Smooth muscle cell (in vitro differentiated cells): ENCODE measurements around the gene PRKAA1. TPM values are rescaled to one million over a fixed set of nuclear protein-coding genes. Genes with fewer than 3 reads are reported as not detected.
"Not testable (repeated sequence)": the region's sequence is repeated elsewhere in the genome, so short reads cannot be mapped to it uniquely, and the experiment has no call there.

Source experiments
- DNase-seq: peaks from one replicate; lab custom pipeline; 2025; ENCODE audit not compliant: unreplicated experiment; lab: John Stamatoyannopoulos, UW
- H2AFZ ChIP-seq: fragments of 200-600 bp; sonication (generic); 2 replicates; pipeline ENCODE4 v1.6.0; 2016; ENCODE audit warnings: antibody characterized with exemption, low read depth, mild to moderate bottlenecking
- H3F3A ChIP-seq: fragments of 200-600 bp; sonication (generic); 2 replicates; pipeline ENCODE4 v1.6.0; 2017; ENCODE audit warnings: antibody characterized with exemption, low read depth
- H3K27ac ChIP-seq: fragments of 200-600 bp; sonication (generic); 2 replicates; pipeline ENCODE4 v1.5.1; 2016; ENCODE audit warnings: low read depth, mild to moderate bottlenecking
- H3K27me3 ChIP-seq: fragments of 200-600 bp; sonication (generic); 2 replicates; pipeline ENCODE4 v1.6.1; 2016; ENCODE audit warnings: low read depth, mild to moderate bottlenecking
- H3K36me3 ChIP-seq: fragments of 200-600 bp; sonication (generic); 2 replicates; pipeline ENCODE4 v1.5.1; 2016; ENCODE audit warnings: low read depth
- H3K4me1 ChIP-seq: fragments of 200-600 bp; sonication (generic); 2 replicates; pipeline ENCODE4 v1.5.1; 2016; ENCODE audit warnings: low read depth
- H3K4me2 ChIP-seq: fragments of 200-600 bp; sonication (generic); 2 replicates; pipeline ENCODE4 v1.6.0; 2016; ENCODE audit warnings: mild to moderate bottlenecking
- H3K4me3 ChIP-seq: fragments of 200-600 bp; sonication (generic); 2 replicates; pipeline ENCODE4 v1.5.1; 2016; ENCODE audit warnings: mild to moderate bottlenecking
- H3K79me2 ChIP-seq: fragments of 200-600 bp; sonication (generic); 2 replicates; pipeline ENCODE4 v1.6.0; 2016; ENCODE audit warnings: low read depth, mild to moderate bottlenecking
- H3K9ac ChIP-seq: fragments of 200-600 bp; sonication (generic); 2 replicates; pipeline ENCODE4 v1.6.0; 2016; ENCODE audit warnings: low read depth
- H3K9me3 ChIP-seq: fragments of 200-600 bp; sonication (generic); replicated peaks from 2 replicates; pipeline ENCODE4 v1.5.1; 2016; ENCODE audit warnings: low read depth
- H4K20me1 ChIP-seq: fragments of 200-600 bp; sonication (generic); 2 replicates; pipeline ENCODE4 v1.6.0; 2016; ENCODE audit warnings: low read depth
- WGBS: methylation state at CpG from one replicate; pipeline ENCODE4 v1.1.7; 2016; ENCODE audit warnings: low lambda C conversion rate; 5-methylcytosine and 5-hydroxymethylcytosine counted together
- polyA plus RNA-seq: library from polyadenylated mRNA; unstranded; fragments of >200 nt; fragmentation: Nextera tagmentation; extraction: Ambion mirVana; gene quantifications from 2 replicates; pipeline ENCODE4 v1.2.1, GENCODE V29; 2016
- total RNA-seq: library from RNA; depleted of rRNA; stranded (reverse); fragments of >200 nt; gene quantifications from 2 replicates; pipeline ENCODE4 v1.2.3, GENCODE V29; 2014
- TF ChIP-seq, protein P1 (sequence below): fragments of 200-600 bp; sonication (generic); IDR thresholded peaks from 2 replicates; pipeline ENCODE4 v1.5.1; 2017; ENCODE audit warnings: borderline replicate concordance, mild to moderate bottlenecking, antibody characterized with exemption; ENCODE audit not compliant: insufficient read depth, poor library complexity, severe bottlenecking

The PRKAA1 gene
- total and polyA plus RNA-seq, 2 experiments from 2014 or later: 18.6 to 50.1 TPM

DNA sequence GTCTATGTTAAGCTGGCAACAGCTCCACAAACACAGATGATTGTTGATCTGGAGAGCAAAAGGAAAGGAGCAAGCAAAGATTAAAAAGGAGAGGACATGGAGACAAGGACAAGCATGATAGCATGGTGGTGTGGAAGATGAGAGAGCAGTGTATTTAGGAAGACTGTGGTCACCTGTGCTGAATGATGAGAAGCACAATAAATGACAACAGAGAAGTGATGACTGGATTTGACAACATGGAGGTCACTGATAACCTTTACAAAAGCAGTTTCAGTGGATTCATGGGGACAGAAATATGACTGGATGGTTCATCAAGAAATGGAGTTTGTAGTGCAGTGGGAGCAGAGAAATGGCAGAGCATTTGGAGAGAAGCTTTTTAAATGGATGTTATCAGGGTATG, 62.6 kb downstream of the PRKAA1 start:
- no peak overlapping the region for H3K9ac ChIP-seq
- TF ChIP-seq, protein P1, sequence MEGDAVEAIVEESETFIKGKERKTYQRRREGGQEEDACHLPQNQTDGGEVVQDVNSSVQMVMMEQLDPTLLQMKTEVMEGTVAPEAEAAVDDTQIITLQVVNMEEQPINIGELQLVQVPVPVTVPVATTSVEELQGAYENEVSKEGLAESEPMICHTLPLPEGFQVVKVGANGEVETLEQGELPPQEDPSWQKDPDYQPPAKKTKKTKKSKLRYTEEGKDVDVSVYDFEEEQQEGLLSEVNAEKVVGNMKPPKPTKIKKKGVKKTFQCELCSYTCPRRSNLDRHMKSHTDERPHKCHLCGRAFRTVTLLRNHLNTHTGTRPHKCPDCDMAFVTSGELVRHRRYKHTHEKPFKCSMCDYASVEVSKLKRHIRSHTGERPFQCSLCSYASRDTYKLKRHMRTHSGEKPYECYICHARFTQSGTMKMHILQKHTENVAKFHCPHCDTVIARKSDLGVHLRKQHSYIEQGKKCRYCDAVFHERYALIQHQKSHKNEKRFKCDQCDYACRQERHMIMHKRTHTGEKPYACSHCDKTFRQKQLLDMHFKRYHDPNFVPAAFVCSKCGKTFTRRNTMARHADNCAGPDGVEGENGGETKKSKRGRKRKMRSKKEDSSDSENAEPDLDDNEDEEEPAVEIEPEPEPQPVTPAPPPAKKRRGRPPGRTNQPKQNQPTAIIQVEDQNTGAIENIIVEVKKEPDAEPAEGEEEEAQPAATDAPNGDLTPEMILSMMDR: no peak
- H2AFZ ChIP-seq: no peak overlapping the region
- H4K20me1 ChIP-seq: peaks cover 26% of the 10 kb centered on the region
- no peak for DNase-seq
- no peaks in the 10 kb centered on the region for H3K27me3 ChIP-seq
- no peak overlapping the region for H3K27ac ChIP-seq
- H3K4me1 ChIP-seq: peaks cover 5% of the 10 kb centered on the region
- H3K36me3 ChIP-seq: peaks cover 3% of the 10 kb centered on the region
- H3K4me3 ChIP-seq: no peak overlapping the region
- H3K9me3 ChIP-seq: no peaks in the 10 kb centered on the region
- no peak overlapping the region for H3K4me2 ChIP-seq
- no peaks in the 10 kb centered on the region for H3F3A ChIP-seq
- no peaks in the 10 kb centered on the region for H3K79me2 ChIP-seq

DNA sequence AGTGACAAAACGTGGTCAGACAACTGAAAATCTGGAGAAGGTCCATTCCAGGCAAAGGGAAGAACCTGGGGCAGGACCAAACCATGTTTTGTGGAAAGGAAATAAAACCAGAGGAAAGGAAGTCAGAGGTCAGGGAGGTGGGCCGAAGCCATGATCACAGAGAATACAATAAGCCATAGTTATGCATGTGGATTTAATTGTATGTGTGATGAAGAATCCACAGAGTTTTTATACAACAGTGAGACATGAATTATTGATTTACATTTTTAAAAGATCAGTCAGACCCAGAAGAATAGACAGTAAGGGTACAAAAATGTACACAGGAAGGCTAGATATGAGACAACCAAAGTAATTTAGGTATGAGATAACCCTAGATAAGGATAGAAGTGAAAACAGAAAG, 63.2 kb downstream of the PRKAA1 start:
- Histone ChIP-seq H3K27ac (no peak overlapping the region), H3K79me2 (no peaks in the 10 kb centered on the region), H3K9me3 (no peaks in the 10 kb centered on the region), H3K4me1 (peaks cover 5% of the 10 kb centered on the region), H3K27me3 (no peaks in the 10 kb centered on the region), H3K36me3 (no peaks in the 10 kb centered on the region), H2AFZ (no peak overlapping the region), H3K4me3 (no peak overlapping the region), H3F3A (no peaks in the 10 kb centered on the region), H3K9ac (no peak overlapping the region), H4K20me1 (peaks cover 26% of the 10 kb centered on the region), H3K4me2 (no peak overlapping the region)
- 93% methylated on average over 2 of the region's 2 CpGs for WGBS
- TF ChIP-seq, protein P1: no peak
- no peak for DNase-seq

DNA sequence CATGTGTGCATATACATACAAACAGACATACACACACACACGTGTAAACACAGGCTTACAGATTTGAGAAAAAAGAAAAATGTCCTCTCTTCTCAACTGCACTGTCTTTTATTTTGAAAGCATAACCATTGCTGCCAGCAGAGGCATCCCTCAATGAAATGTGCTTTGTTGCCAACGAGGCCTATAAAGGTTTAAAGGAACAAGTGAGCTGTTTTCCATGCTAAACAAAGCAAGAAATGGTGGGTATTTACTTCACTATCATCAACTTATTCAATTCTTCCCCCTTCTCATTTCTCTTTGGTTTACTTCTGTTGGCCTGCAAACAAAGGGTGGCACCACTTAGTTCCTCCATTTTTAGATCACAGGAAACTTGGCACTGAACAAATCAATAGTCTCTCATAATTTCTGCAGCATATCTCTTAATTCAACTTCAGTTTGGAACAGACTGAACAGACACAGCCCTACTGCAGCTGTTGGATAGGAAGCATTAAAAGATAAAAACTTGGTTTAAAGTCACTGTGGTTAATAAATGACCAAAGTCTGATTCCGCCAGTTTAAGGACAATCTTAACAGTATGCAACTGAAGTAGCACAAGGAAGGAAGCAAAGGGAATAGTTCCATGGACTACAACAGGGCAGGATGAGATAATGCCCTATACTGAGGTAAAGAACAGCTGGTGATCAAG, 64.2 kb downstream of the PRKAA1 start:
- TF ChIP-seq, protein P1: no peak
- Histone ChIP-seq H2AFZ (no peak overlapping the region), H3F3A (no peaks in the 10 kb centered on the region), H3K79me2 (no peaks in the 10 kb centered on the region), H3K4me1 (peaks cover 5% of the 10 kb centered on the region), H3K9me3 (no peaks in the 10 kb centered on the region), H3K27ac (no peak overlapping the region), H3K36me3 (no peaks in the 10 kb centered on the region), H3K4me3 (no peak overlapping the region), H4K20me1 (peaks cover 26% of the 10 kb centered on the region), H3K27me3 (no peaks in the 10 kb centered on the region), H3K4me2 (no peak overlapping the region), H3K9ac (no peak overlapping the region)
- DNase-seq: no peak
- WGBS: 57% methylated on average over 3 of the region's 3 CpGs

DNA sequence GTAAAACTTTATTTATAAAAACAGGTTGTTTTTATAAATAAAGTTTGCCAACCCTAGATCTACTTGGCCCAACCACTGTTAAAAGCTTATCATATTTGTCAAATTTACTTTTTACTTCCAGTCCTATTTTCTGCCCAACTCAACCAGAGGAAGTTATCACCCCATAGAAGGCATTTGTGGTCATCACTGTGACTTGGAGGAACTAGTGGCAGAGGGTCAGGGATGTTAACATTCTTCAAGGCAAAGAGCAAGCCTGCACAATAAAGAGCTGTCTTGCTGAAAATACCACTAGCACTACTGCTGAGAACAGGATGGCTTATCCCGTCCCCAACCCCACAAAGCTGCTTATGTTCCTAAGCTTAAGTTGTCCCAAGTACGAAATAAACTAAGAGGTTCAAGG, 64.7 kb downstream of the PRKAA1 start:
- Histone ChIP-seq H3K79me2 (no peaks in the 10 kb centered on the region), H3K9me3 (no peaks in the 10 kb centered on the region), H3K27ac (no peak overlapping the region), H2AFZ (no peak overlapping the region), H3K4me1 (peaks cover 5% of the 10 kb centered on the region), H3K27me3 (no peaks in the 10 kb centered on the region), H3K4me2 (no peak overlapping the region), H3K4me3 (no peak overlapping the region), H4K20me1 (peaks cover 26% of the 10 kb centered on the region), H3F3A (no peaks in the 10 kb centered on the region), H3K9ac (no peak overlapping the region), H3K36me3 (no peaks in the 10 kb centered on the region)
- TF ChIP-seq, protein P1: no peak
- DNase-seq: no peak
- WGBS: 68% methylated on average over 2 of the region's 2 CpGs

DNA sequence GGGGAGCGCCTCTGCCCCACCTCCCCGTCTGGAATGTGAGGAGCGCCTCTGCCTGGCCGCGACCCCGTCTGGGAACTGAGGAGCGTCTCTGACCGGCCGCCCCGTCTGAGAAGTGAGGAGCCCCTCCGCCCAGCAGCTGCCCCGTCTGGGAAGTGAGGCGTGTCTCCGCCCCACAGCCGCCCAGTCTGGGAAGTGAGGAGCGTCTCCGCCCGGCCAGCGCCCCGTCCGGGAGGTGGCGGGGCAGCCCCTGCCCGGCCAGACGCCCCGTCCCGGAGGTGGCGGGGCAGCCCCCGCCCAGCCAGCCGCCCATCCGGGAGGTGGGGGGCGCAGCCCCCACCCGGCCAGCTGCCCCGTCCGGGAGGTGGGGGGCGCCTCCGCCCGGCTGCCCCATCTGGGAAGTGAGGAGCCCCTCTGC, 75.7 kb downstream of the PRKAA1 start:
- H3K4me1 ChIP-seq, H3F3A ChIP-seq, H3K4me3 ChIP-seq, H3K27ac ChIP-seq, H3K36me3 ChIP-seq, H3K9me3 ChIP-seq, H3K9ac ChIP-seq, H4K20me1 ChIP-seq, H2AFZ ChIP-seq, DNase-seq, H3K79me2 ChIP-seq, H3K27me3 ChIP-seq, H3K4me2 ChIP-seq: not testable (repeated sequence)
- WGBS: 96% methylated on average over 25 of the region's 37 CpGs
